Activated T-helper 1 cell treated with anti-CD3 and anti-CD28 coated beads, Interleukin-2, amount 50 U/mL, for 16 hours (primary cell): Measurements from ENCODE around the gene KIF26B.

Source experiments
- DNase-seq, 2 donors: peaks; one replicate each; pipeline ENCODE4 v3.0.0-alpha.2; 2020; ENCODE audit warnings: low read depth in 1 of 2, low spot score in 1 of 2

The KIF26B gene

GRCh38 chr1:245270972-245271371 is 116.2 kb downstream of the KIF26B start:
- DNase-seq: no peak

- no peak for DNase-seq
Measured at GRCh38 chr1:245272676-245273075, 117.9 kb downstream of the KIF26B start.

- DNase-seq: no peak
Measured at GRCh38 chr1:245276445-245276844, 121.7 kb downstream of the KIF26B start.

GRCh38 chr1:245277276-245277675 is 122.5 kb downstream of the KIF26B start:
- no peak for DNase-seq

GRCh38 chr1:245278846-245279245 is 124.1 kb downstream of the KIF26B start:
- DNase-seq: no peak

GRCh38 chr1:245279346-245279745 is 124.6 kb downstream of the KIF26B start:
- DNase-seq: no peak

GRCh38 chr1:245283001-245283400 is 128.2 kb downstream of the KIF26B start:
- no peak for DNase-seq

- no peak for DNase-seq
Measured at GRCh38 chr1:245285168-245285567, 130.4 kb downstream of the KIF26B start.

- DNase-seq: no peak
Measured at GRCh38 chr1:245288796-245289195, 134.0 kb downstream of the KIF26B start.

- no peak for DNase-seq
Measured at GRCh38 chr1:245290836-245291235, 136.1 kb downstream of the KIF26B start.

- no peak for DNase-seq
Measured at GRCh38 chr1:245291351-245291750, 136.6 kb downstream of the KIF26B start.

GRCh38 chr1:245292141-245292540 is 137.4 kb downstream of the KIF26B start:
- DNase-seq: no peak

- no peak for DNase-seq
Measured at GRCh38 chr1:245292553-245292952, 137.8 kb downstream of the KIF26B start.

- DNase-seq: no peak
Measured at GRCh38 chr1:245294020-245294419, 139.2 kb downstream of the KIF26B start.

- DNase-seq: no peak
Measured at GRCh38 chr1:245298781-245299180, 144.0 kb downstream of the KIF26B start.

GRCh38 chr1:245301162-245301580 is 146.4 kb downstream of the KIF26B start:
- DNase-seq: no peak

- no peak for DNase-seq
Measured at GRCh38 chr1:245301921-245302320, 147.1 kb downstream of the KIF26B start.

GRCh38 chr1:245304698-245305097 is 149.9 kb downstream of the KIF26B start:
- no peak for DNase-seq

- no peak for DNase-seq
Measured at GRCh38 chr1:245306020-245306419, 151.2 kb downstream of the KIF26B start.

- no peak for DNase-seq
Measured at GRCh38 chr1:245306628-245307410, 152.0 kb downstream of the KIF26B start.

- no peak for DNase-seq
Measured at GRCh38 chr1:245310571-245311531, 156.1 kb downstream of the KIF26B start.
